Endodermal cell (in vitro differentiated cells): ENCODE measurements around the gene MTA1. TPM values are rescaled to one million over a fixed set of nuclear protein-coding genes. Genes with fewer than 3 reads are reported as not detected.

Source experiments
- DNase-seq: peaks from one replicate; pipeline ENCODE4 v3.0.0-alpha.2; 2017
- H3K27ac ChIP-seq: 2 replicates; pipeline ENCODE4 v1.5.1; 2013; ENCODE audit warnings: mild to moderate bottlenecking, low read depth, low read length, moderate library complexity
- H3K27me3 ChIP-seq: 2 replicates; pipeline ENCODE4 v1.6.1; 2013; ENCODE audit warnings: mild to moderate bottlenecking, low read length, moderate library complexity; ENCODE audit not compliant: insufficient read depth, control insufficient read depth, poor library complexity, severe bottlenecking
- H3K36me3 ChIP-seq: 2 replicates; pipeline ENCODE4 v1.7.0; 2013; ENCODE audit warnings: mild to moderate bottlenecking, low read length, moderate library complexity; ENCODE audit not compliant: control insufficient read depth, insufficient read depth
- H3K4me1 ChIP-seq: one replicate; pipeline ENCODE4 v1.7.0; 2013; ENCODE audit warnings: low read length; ENCODE audit not compliant: control insufficient read depth, insufficient read depth
- H3K4me3 ChIP-seq: 2 replicates; pipeline ENCODE4 v1.5.1; 2013; ENCODE audit warnings: mild to moderate bottlenecking, low read length, moderate library complexity
- H3K9ac ChIP-seq: 2 replicates; pipeline ENCODE4 v1.6.1; 2013; ENCODE audit warnings: mild to moderate bottlenecking, low read length, moderate library complexity; ENCODE audit not compliant: poor library complexity, severe bottlenecking; ENCODE audit errors: extremely low read depth
- H3K9me3 ChIP-seq: 2 replicates; pipeline ENCODE4 v1.6.1; 2013; ENCODE audit warnings: mild to moderate bottlenecking, low read length, moderate library complexity; ENCODE audit not compliant: control insufficient read depth
- H3K27ac Mint-ChIP-seq: 2 replicates; pipeline ENCODE4 v1.8.0; 2020; ENCODE audit warnings: mixed read lengths
- H3K27me3 Mint-ChIP-seq: 2 replicates; pipeline ENCODE4 v1.8.0; 2021; ENCODE audit warnings: mild to moderate bottlenecking, mixed read lengths; ENCODE audit not compliant: insufficient read depth
- H3K36me3 Mint-ChIP-seq: 2 replicates; pipeline ENCODE4 v1.8.0; 2020; ENCODE audit warnings: low read depth, mixed read lengths
- H3K4me1 Mint-ChIP-seq: 2 replicates; pipeline ENCODE4 v1.8.0; 2020; ENCODE audit warnings: mixed read lengths
- H3K4me3 Mint-ChIP-seq: 2 replicates; pipeline ENCODE4 v1.8.0; 2020; ENCODE audit warnings: mild to moderate bottlenecking, moderate library complexity, mixed read lengths
- H3K9me3 Mint-ChIP-seq: 2 replicates; pipeline ENCODE4 v1.8.0; 2020; ENCODE audit warnings: mild to moderate bottlenecking, mixed read lengths
- WGBS, 2 experiments: methylation state at CpG; one replicate each; pipeline versions ENCODE4 v1.1.5 to v1.1.7; 2013; ENCODE audit warnings: missing lambda C conversion rate in 2 of 2, mixed read lengths in 1 of 2; ENCODE audit not compliant: insufficient coverage in 1 of 2, insufficient read length in 1 of 2; 5-methylcytosine and 5-hydroxymethylcytosine counted together
- total RNA-seq, 2 donors: library from RNA; stranded (reverse); fragmentation: NEBNext Ultra II Directional in 1 of 2; extraction: Animal tissue kit (Norgen Biotek cat#: 25700) in 1 of 2; gene quantifications; 2 replicates in 1 of 2; 3 replicates in 1 of 2; pipeline ENCODE4 v1.2.1, GENCODE V29; 2021
- TF ChIP-seq, protein P1 (sequence below): fragments of 200-600 bp; sonication (generic); conservative IDR thresholded peaks from 2 replicates; pipeline ENCODE4 v1.5.0; 2021; ENCODE audit warnings: antibody characterized with exemption, mild to moderate bottlenecking

The MTA1 gene
- total RNA-seq, 2 donors from 2014 or later: 245 to 246 TPM

GRCh38 chr14:105500726-105501101 lies 81.1 kb downstream of the MTA1 start:
- H3K27me3 ChIP-seq: no peaks in the 10 kb centered on the region
- peak overlapping the region; percentile 82 for H3K27ac ChIP-seq
- Mint-ChIP-seq H3K4me1 (peaks cover 3% of the 10 kb centered on the region), H3K4me3 (no peak overlapping the region), H3K9me3 (no peaks in the 10 kb centered on the region), H3K27ac (no peak overlapping the region), H3K27me3 (no peaks in the 10 kb centered on the region), H3K36me3 (no peaks in the 10 kb centered on the region)
- H3K36me3 ChIP-seq: no peaks in the 10 kb centered on the region
- H3K4me3 ChIP-seq: no peak overlapping the region
- H3K4me1 ChIP-seq: peaks cover 2% of the 10 kb centered on the region
- TF ChIP-seq, protein P1, sequence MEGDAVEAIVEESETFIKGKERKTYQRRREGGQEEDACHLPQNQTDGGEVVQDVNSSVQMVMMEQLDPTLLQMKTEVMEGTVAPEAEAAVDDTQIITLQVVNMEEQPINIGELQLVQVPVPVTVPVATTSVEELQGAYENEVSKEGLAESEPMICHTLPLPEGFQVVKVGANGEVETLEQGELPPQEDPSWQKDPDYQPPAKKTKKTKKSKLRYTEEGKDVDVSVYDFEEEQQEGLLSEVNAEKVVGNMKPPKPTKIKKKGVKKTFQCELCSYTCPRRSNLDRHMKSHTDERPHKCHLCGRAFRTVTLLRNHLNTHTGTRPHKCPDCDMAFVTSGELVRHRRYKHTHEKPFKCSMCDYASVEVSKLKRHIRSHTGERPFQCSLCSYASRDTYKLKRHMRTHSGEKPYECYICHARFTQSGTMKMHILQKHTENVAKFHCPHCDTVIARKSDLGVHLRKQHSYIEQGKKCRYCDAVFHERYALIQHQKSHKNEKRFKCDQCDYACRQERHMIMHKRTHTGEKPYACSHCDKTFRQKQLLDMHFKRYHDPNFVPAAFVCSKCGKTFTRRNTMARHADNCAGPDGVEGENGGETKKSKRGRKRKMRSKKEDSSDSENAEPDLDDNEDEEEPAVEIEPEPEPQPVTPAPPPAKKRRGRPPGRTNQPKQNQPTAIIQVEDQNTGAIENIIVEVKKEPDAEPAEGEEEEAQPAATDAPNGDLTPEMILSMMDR: no peak
- WGBS, 2 experiments: 87 to 89% methylated on average over 6 to 10 of the region's 10 CpGs
- H3K9me3 ChIP-seq: no peaks in the 10 kb centered on the region
- DNase-seq: no peak
- H3K9ac ChIP-seq: no peak overlapping the region

DNA sequence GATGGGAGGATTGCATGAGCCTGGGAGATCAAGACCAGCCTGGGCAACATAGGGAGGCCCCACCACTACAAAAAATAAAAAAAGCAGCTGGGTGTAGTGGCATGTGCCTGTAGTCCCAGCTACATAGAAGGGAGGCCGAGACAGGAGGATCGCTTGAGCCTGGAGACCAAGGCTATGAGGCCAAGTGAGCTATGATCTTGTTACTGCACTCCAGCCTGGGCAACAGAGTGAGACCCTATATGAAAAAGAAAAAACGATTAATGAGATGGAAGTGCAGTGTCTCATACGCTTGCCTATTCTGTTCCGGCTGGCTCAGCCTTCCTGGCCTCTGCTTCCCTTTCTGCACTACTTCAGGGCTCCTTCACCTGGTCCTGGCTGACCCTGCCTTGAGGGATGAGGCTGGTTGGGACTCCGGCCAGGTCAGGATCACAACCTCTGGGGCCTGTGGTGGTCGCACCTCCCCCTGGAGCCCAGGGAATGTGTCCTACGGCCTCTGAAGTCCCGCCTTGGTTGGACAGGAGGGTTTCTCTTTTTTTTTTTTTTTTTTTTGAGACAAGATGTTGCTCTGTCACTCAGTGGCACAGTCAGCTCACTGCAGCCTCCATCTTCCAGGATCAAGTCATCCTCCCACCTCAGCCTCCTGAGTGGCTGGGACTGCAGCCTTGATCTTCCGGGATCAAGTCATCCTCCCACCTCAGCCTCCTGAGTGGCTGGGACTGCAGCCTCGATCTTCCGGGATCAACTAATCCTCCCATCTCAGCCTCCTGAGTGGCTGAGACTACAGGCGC lies 82.1 kb downstream of the MTA1 start:
- Mint-ChIP-seq H3K4me1 (peaks cover 3% of the 10 kb centered on the region), H3K4me3 (no peak overlapping the region), H3K27me3 (no peaks in the 10 kb centered on the region), H3K9me3 (no peaks in the 10 kb centered on the region), H3K36me3 (no peaks in the 10 kb centered on the region), H3K27ac (no peak overlapping the region)
- Histone ChIP-seq H3K4me1 (peaks cover 2% of the 10 kb centered on the region), H3K27ac (no peak overlapping the region), H3K4me3 (no peak overlapping the region), H3K9me3 (no peaks in the 10 kb centered on the region), H3K36me3 (no peaks in the 10 kb centered on the region), H3K9ac (no peak overlapping the region), H3K27me3 (no peaks in the 10 kb centered on the region)
- DNase-seq: no peak
- WGBS, 2 experiments: 93 to 94% methylated on average over 9 to 13 of the region's 13 CpGs
- TF ChIP-seq, protein P1: no peak

DNA sequence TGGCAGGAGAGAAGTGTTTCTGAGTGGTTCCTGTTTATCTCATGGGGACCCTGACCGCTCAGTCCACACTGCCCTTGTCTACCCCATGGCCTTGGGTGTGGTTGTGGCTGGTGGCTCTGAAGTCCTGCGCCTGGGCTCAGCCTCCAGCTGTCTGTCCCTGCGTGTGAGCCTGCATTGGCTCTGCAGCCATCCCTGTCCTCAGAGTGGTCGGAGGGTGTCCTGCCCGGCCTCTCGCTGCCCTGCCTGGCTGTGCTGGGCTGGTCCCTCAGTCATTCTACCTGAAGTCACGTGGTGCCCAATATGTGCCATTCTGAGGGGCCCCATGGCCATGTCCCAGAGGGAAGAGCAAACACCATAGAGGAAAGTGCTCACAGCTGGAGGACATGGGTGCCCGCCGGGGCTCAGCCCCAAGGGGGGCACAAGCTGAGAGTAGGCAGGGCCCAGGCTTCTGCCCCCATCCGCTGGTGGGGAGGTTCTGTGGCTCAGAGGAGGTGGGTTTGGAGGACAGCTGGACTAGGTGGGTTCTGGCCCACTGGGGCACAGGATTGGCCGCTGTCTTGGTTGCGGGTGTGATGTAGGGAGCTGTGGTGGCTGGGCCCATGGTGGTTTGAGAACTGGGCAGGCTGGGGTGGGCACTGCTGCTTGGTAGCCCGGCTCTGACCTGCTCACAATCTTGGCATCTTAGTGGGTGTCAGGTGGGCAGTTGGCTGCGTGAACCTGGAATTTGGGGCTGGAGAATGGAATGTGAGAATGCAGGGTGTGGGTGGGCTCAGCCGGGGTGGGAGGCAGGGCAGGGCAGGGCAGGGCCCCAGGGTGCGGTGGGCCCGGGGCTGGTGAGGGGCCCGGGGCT lies 83.0 kb downstream of the MTA1 start:
- Histone ChIP-seq H3K9me3 (no peaks in the 10 kb centered on the region), H3K4me1 (peaks cover 2% of the 10 kb centered on the region), H3K36me3 (no peaks in the 10 kb centered on the region), H3K9ac (no peak overlapping the region), H3K27me3 (no peaks in the 10 kb centered on the region), H3K27ac (no peak overlapping the region), H3K4me3 (no peak overlapping the region)
- Mint-ChIP-seq H3K27ac (no peak overlapping the region), H3K36me3 (no peaks in the 10 kb centered on the region), H3K4me1 (peaks cover 3% of the 10 kb centered on the region), H3K9me3 (no peaks in the 10 kb centered on the region), H3K27me3 (peaks cover 2% of the 10 kb centered on the region), H3K4me3 (no peak overlapping the region)
- TF ChIP-seq, protein P1: no peak
- 84 to 87% methylated on average over 5 to 18 of the region's 18 CpGs for WGBS, 2 experiments
- no peak for DNase-seq
